CD4-positive, alpha-beta T cell treated with Interleukin-1 beta for 1 hour (primary cell): ENCODE results near the gene CRABP2.
A peak's percentile ranks its signal among the peaks of the same experiment; 100 is the strongest.

Source experiments
- DNase-seq, 2 donors: peaks; one replicate each; pipeline ENCODE4 v3.0.0-alpha.2; 2020 to 2022

Gene CRABP2

GRCh38 chr1:156666862-156667609 is 38.3 kb downstream of the CRABP2 start:
- DNase-seq, result no peak

GRCh38 chr1:156665539-156665938 is 39.8 kb downstream of the CRABP2 start:
- DNase-seq, result no peak

DNA sequence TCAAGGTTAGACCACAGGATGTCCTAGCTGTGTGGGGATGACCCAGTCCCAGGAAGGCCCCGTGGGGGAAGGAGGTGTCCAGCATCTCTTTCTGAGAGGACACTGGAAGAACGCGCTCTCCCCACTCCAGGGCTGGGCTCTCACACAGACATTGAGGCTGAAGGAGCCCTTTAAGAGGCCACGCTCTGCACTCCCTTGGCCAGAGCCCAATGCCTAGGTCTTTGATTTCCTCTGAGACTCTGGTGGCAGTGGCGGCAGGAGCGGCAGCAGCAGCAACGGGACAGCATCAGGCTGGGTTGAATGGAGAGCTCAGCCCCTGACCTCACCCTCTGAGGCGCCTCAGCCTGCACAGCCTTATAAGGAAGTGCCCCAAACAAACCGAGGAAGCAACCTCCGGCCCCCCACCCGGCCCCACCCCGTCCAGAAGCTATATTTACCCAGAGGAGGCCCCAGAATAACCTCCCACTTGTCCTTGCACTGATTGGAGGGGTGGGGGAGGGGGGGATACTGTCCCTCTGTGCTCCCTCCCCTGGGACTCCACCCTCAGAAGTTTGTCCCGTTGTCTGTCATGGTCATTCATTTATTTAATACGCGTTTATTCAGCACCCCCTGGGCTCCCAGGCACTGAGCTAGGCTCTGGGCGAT is 40.5 kb downstream of the CRABP2 start:
- DNase-seq, result peak in 1 of 2 donors; percentile 27

DNA sequence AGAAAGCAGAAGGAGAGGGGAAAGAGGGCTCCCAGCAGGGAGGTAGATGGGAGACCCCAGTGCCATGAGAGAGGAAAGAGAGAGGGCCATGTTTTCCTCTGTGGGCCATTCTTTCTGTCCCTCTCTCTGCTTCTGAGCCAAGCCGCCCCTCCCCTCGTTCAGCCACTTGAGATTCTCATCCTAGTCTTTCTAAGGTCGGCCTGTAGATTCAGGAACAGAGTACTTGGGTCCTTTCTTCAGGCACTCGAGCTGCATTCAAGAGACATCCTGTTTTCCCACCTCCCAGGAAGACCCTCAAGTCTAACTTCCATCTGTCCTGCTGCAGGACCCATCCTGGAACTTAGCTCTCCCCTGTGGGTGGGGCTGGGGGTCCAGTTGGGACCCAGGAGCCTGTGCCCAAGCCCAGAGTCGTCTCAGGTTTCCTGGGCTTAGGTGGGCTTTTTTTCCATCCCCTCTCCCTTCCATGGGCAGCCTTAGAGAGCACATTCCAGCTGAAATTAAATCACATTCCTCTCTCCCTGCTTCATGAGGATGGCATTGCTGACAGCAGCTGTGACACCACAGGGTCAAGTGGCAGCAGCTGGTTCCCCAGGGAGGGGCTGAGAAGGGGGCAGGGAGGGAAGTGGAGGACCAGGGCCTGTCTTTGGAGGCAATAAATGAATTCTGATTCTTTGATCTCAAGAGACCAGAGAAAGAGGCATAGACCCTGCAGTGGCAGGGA is 41.2 kb downstream of the CRABP2 start:
- no peak for DNase-seq

DNA sequence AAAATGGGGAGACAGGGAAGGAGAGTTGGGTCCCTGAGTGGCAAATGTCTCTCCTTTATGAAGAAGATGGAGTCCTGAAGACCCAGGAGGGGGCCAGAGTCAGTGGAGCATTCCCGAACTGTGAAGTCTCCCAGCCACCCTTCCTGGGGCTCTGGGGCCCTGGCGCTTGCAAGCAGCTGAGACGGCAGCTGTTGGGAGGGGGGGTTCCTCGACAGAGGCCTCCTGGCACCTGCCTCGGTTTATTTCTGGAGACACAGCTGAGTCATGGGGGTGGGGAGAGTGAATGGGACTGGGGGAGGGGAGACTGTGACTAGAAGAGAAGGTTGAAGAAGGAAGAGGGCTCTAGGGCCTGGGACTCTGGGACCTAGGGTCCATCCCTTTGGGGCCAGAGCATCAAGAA is 42.2 kb downstream of the CRABP2 start:
- DNase-seq, result no peak

- no peak for DNase-seq
These were observed 42.7 kb downstream of the CRABP2 start for GRCh38 chr1:156662800-156663055.

DNA sequence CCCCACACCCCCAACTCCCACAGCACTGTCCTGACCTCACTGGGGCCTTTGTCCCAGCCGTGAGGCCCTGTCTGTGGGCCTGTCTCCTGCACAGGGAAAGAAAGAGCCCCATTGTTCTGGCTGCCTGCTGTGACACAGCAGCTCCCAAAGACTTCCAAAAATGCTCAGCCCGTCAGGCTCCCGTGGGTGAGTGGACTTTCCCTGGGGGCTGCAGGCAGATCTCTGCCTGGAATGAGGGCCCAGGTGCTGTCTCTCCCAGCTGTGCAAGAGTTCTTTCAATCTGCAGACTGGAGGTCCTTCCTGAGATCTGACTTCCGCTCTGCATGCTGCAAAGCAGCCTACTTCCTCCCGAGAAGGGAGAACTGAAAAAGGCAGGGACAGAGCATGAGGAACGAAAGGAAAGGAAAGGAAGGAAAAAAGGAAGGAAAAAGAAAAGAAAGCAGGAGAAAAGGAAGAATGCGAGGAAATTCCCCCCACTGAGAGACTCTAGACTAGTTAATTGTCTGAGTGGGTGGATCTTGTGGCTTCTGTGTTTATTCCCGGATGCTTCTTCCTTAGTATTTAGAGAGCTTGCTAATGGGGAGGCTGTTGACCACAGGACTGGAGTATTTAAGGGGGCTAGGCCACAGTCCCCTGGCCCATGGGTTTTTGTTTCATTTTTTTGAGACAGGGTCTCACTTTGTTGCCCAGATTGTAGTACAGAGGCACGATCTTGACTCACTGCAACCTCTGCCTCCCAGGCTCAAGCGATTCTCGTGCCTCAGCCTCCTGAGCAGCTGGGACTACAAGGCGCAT is 43.2 kb downstream of the CRABP2 start:
- no peak for DNase-seq

- DNase-seq, result no peak
These were observed 44.7 kb downstream of the CRABP2 start for GRCh38 chr1:156660752-156661112.

GRCh38 chr1:156659988-156660751 is 45.2 kb downstream of the CRABP2 start:
- peak; percentile 92 to 93 for DNase-seq

DNA sequence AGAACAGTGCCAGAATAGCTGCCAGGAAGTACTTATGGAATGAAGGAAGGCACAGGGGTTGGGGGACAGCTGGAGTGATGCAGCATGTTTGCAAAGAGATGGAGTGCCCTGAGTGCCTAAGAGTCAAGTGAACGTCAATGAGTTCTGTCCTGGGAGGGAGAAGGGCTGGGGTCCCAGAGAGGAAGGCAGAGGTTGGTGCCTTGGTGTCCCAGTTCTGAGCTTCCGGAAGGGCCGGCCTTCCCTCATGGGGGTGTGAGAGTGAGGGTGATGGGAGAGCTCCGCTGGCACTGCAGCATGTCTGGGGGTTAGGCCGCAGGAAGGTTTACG is 45.8 kb downstream of the CRABP2 start:
- no peak for DNase-seq

- DNase-seq, result no peak
These were observed 46.3 kb downstream of the CRABP2 start for GRCh38 chr1:156658945-156659574.

DNA sequence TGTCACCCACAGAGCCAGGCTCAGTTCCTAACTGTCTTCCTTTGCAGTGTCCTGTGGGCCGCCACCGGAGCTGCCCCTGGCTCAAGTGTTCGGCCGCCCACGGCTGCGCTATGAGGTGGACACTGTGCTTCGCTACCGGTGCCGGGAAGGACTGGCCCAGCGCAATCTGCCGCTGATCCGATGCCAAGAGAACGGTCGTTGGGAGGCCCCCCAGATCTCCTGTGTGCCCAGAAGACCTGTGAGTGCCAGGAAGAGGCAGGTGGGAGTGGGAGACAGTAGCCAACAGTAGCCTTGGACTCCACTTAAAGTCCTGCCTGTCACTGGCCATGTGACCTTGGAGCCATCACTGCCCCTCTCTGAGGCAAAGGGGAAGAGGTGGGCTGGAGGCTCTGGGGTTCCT is 46.9 kb downstream of the CRABP2 start:
- no peak for DNase-seq

DNA sequence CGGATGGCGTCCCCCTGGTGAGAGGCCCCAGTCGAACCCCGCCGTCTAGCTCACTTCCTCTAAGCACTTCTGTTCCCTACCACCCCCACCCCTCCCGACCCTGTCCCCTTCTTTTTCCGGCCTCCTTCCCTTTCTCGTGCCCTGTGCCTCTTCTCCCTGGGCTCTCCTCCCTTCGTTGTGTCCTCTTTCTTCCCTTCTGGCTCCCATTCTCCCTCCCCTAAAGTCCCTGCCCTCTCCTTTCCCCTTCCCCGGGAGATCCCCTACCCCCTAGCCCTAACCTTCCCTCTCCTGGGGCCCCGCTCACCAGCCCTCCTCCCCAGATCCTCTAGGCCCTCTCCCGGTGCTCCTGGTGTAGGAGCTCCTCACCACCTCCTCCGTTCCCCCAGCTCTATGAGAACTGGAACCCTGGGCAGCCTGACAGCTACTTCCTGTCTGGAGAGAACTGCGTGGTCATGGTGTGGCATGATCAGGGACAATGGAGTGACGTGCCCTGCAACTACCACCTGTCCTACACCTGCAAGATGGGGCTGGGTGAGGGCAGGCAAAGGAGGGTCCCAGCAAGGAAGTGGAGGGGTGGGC is 47.6 kb downstream of the CRABP2 start:
- DNase-seq, result no peak

DNA sequence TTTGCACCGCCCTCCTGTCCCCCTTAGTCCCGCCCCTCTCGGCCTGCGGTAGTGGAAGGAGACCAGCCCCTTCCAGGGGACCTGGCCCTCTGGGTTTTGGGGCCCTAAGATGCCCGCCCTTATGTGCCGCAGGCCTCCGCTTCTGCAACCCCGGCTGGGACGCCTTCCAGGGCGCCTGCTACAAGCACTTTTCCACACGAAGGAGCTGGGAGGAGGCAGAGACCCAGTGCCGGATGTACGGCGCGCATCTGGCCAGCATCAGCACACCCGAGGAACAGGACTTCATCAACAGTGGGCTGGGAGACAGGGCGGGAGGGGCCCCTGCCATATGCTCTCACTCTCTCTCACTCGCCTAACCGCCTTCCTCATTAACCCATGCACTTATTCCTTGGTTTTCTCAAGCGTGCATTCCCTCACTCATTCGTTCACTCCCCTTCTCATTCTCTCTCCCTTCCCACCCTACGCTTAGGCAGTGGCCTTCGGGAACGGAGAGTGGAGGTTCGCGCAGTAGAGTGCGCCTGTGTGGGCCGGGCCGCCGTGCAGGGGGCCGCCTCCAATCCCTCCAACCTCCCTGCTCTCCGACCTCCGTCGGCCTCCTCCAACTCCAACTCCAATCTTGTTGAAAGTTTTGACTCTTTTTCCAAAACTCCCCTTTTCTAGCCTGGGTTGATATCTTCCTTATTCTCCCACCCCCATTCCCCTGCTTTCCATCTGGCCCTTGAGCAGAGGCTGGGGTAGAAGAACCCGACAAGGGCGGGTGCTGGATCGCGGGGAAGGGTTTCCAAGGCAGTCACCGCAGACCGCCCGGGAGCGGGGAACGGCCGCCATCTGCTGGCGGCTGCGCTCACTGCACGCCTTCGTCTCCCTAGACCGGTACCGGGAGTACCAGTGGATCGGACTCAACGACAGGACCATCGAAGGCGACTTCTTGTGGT is 48.3 kb downstream of the CRABP2 start:
- peak; percentile 75 to 78 for DNase-seq

GRCh38 chr1:156655904-156656516 is 49.4 kb downstream of the CRABP2 start:
- no peak for DNase-seq

GRCh38 chr1:156655151-156655903 is 50.1 kb downstream of the CRABP2 start:
- DNase-seq, result no peak

DNA sequence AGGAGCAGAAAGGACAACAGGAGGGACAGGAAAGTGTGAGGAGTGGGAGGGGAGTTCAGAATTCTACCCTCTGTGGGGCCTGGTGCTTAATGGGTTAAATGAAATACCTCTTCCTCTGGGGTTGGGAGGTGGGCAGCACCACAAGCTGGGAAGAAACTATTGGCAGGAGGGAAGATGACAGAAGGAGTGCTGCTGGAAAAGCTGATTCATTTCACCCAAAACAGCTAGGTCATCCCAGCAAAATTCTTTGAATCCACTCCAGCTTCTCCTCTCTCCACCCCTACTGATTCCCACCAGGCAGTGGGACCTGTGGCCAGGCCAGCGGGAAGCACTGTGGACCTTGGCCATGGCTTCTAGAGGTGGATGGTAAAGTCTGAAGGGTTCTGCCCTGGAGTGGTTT is 50.7 kb downstream of the CRABP2 start:
- no peak for DNase-seq

DNA sequence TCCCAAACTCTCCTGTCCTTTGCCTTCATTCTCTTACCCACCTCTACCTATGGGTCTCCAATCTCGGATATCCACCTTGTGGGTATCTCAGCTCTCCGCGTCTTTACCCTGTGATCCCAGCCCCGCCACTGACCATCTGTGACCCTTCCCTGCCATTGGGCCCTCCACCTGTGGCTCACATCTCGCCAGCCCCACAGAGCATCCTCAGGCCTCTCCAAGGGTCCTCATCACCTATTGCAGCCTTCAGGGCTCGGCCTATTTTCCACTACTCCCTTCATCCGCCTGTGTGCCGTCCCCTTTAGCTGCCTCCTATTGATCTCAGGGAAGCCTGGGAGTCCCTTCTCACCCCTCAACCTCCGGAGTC is 52.4 kb downstream of the CRABP2 start:
- no peak for DNase-seq

GRCh38 chr1:156652131-156652991 is 53.0 kb downstream of the CRABP2 start:
- DNase-seq, result no peak
